K562 (cell line): ENCODE results near the gene AKT1S1.

Experiments used
- CTCF ChIP-seq, 3 experiments: IDR thresholded peaks in 2 of 3; conservative IDR thresholded peaks in 1 of 3; 2 replicates each; pipeline ENCODE4 v1.5.1; 2011 to 2012; ENCODE audit warnings: low read length in 3 of 3, mild to moderate bottlenecking in 3 of 3, control low read depth in 2 of 3, improper control_type of control experiment in 1 of 3, inconsistent platforms in 1 of 3, low read depth in 1 of 3, mixed read lengths in 1 of 3, moderate library complexity in 1 of 3; ENCODE audit not compliant: insufficient read depth in 2 of 3
- GABPA ChIP-seq: fragments of 200-800 bp; sonication (Bioruptor generic); conservative IDR thresholded peaks from 2 replicates; pipeline ENCODE4 v1.6.1; 2016; ENCODE audit warnings: low read depth, missing genetic modification characterization, missing compliant biosample characterization
- HDAC6 ChIP-seq: IDR thresholded peaks from 2 replicates; pipeline ENCODE4 v1.6.1; 2012; ENCODE audit warnings: low read depth, mild to moderate bottlenecking, control low read depth, inconsistent platforms, low read length, moderate library complexity
- PBX2 ChIP-seq, 2 experiments: IDR thresholded peaks in 1 of 2; conservative IDR thresholded peaks in 1 of 2; 2 replicates each; pipeline ENCODE4 v1.6.1; 2016; ENCODE audit warnings: low read depth in 2 of 2, mild to moderate bottlenecking in 1 of 2, missing compliant biosample characterization in 1 of 2, missing genetic modification characterization in 1 of 2, moderate library complexity in 1 of 2
- POLR2A ChIP-seq: fragments of 450-650 bp; conservative IDR thresholded peaks from 2 replicates; pipeline ENCODE4 v1.6.1; 2016
- POLR2AphosphoS5 ChIP-seq: IDR thresholded peaks from 2 replicates; pipeline ENCODE4 v1.6.1; 2011; ENCODE audit warnings: mild to moderate bottlenecking, low read depth, low read length, moderate library complexity; ENCODE audit not compliant: control insufficient read depth, insufficient read depth
- PTTG1 ChIP-seq: fragments of 450-650 bp; IDR thresholded peaks from 2 replicates; pipeline ENCODE4 v1.6.1; 2016; ENCODE audit warnings: low read depth, mild to moderate bottlenecking, missing genetic modification characterization, missing compliant biosample characterization
- RBM14 ChIP-seq: fragments of 200-400 bp; formaldehyde crosslinking; IDR thresholded peaks from 2 replicates; pipeline ENCODE4 v1.6.1; 2018; ENCODE audit warnings: low read depth, mild to moderate bottlenecking, low read length, moderate library complexity, borderline replicate concordance; ENCODE audit not compliant: insufficient read depth
- USF1 ChIP-seq: sonication (generic); formaldehyde crosslinking; IDR thresholded peaks from 2 replicates; pipeline ENCODE4 v1.9.0; 2022; ENCODE audit warnings: mild to moderate bottlenecking, missing genetic modification reagents

GRCh38 chr19:49846408-49846807 lies 30.7 kb downstream of the AKT1S1 start:
- TF ChIP-seq HDAC6 (no peak), RBM14 (no peak), POLR2A (no peak), PTTG1 (tag) (no peak), CTCF (IDR thresholded peaks at IDR 0.05 in 2 of 3, conservative IDR thresholded peaks at IDR 0.05 in 1 of 3; ENCODE audit: insufficient read depth in 2 of 3, low read depth in 1 of 3, low read length in 3 of 3) (no peak), USF1 (CRISPR knock-in tag) (no peak), PBX2 (CRISPR knock-in tag; IDR thresholded peaks at IDR 0.05; ENCODE audit: low read depth) (no peak), PBX2 (tag; conservative IDR thresholded peaks at IDR 0.05; ENCODE audit: low read depth) (no peak), GABPA (tag) (no peak), POLR2AphosphoS5 (no peak)
